Choroid plexus epithelial cell (primary cell): ENCODE measurements around the gene TMEM37.

ENCODE experiments used
- DNase-seq: peaks from one replicate; pipeline ENCODE4 v3.0.0-alpha.2; 2010; ENCODE audit warnings: low read depth
- H3K4me3 ChIP-seq: 2 replicates; pipeline ENCODE4 v1.5.1; 2011; ENCODE audit warnings: low read depth, mild to moderate bottlenecking, control low read depth, low read length, moderate library complexity
- CTCF ChIP-seq: conservative IDR thresholded peaks from 2 replicates; pipeline ENCODE4 v1.5.1; 2011; ENCODE audit warnings: low read depth, mild to moderate bottlenecking, control low read depth, inconsistent platforms, low read length, moderate library complexity

The TMEM37 gene

DNA sequence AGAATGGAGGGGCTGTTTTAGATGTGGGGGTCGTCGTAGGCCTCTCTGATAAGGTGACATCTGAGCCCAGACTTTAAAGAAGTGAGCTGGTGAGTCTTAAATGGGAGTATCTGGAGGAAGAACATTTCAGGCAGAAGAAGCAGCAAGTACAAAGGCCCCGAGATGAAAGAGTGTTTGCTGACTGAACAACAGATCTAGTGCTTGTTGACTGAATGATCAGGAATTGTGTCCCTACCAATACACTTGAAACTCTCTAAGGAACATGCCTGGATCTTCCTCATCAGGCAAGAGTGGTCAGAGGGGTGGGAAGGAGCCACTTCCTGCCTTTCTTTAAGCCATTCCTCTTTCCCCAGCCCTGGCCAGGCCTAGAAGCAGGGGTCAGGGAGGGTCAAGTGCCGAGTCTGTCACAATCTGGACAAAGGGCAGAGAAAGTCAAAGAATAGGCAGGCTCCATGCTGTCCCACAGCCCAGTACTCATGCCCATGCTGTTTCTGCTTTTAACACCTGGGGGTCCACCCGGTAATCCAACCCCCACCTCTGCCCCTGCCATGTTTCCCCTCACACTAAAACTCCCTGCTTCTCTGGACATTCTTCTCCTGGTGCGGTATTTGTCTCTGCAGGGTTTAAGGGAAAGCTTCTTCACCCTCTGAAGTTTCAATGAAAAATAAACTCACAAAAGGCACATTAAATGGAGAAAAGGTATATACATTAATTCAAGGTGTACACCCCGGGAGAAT, 3.0 kb upstream of the TMEM37 start:
- DNase-seq = no peak
- no peak for TF ChIP-seq CTCF
- no peak overlapping the region for H3K4me3 ChIP-seq

- TF ChIP-seq CTCF = no peak
- peak; percentile 81 for DNase-seq
- no peak overlapping the region for H3K4me3 ChIP-seq
These were observed 2.3 kb upstream of the TMEM37 start for GRCh38 chr2:119429225-119429981.

DNA sequence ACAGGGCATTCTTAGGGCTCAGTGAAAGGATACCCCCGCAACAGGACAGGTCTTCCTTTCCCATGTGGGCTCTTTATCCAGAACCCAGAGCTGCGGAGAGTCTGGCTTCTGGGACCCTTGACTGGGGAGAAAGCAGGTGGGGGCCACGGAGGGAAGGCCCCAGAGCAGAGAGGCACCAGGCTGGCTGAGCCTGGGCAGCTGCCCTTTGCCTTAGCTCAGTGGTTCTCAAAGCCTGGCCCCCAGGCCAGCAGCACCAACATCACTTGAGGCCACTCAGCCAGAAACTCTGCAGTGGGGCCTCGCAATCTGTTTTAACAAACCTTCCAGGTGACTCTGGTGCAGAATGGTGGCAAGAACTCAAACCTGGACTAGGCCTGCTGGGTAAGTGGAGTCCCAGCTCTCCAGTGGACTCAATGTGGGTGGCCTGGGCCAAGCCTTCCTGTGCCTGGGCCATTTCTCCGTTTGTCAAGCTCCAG, 1.6 kb upstream of the TMEM37 start:
- no peak overlapping the region for H3K4me3 ChIP-seq
- TF ChIP-seq CTCF = no peak
- no peak for DNase-seq

DNA sequence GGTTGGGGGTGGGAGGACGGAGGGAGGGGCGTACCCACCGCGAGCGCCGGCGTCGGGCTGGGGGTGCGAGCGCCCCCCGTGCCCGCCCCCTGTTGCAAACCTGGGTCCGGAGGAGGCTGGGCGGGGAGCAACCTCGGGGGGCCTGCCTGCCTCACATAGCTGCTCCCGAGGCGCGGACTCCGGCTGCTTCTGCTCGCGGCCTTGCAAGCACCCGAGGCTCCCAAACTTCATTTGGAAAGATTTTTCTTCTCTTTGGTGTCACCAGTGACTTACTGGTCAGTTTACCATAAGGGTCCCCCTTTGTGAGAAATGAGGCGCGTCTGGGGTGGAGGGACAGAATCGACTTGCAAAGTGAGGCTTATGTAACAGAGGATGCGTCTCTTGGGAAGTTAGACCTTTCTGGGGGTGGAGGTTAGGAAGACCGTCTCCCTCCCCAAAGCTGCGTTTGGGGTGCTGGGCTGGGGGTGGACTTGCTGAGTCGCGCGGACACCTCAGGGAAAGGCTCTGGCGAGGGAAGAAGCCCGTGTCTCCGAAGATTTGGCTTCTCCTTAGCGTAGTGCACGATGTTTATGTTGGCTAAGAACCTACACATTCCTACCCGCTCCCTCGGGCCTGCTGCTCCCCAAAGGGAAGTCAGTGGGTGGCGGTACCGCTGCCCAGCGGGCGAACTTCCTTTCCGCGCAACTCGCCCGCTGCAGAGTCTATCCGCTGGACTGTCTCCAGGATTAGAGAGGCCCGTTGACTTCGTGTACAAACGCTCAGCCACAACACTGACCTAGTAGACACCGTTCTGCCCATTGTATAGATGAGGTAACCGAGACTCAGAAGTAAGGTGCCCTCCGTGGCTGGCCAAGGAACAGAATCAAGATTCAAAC, 559 bp downstream of the TMEM37 start:
- peak overlapping the region; percentile 60 for H3K4me3 ChIP-seq
- peak; percentile 95 for DNase-seq
- no peak for TF ChIP-seq CTCF

GRCh38 chr2:119432851-119433522, 1.3 kb downstream of the TMEM37 start:
- no peak for DNase-seq
- no peak for TF ChIP-seq CTCF
- peak overlapping the region; percentile 60 for H3K4me3 ChIP-seq

- no peak for TF ChIP-seq CTCF
- DNase-seq = no peak
- no peak overlapping the region for H3K4me3 ChIP-seq
These were observed 2.1 kb downstream of the TMEM37 start for GRCh38 chr2:119433636-119434327.
